Spleen (tissue), 13 donors: ENCODE data around the gene MANSC1. TPM values are rescaled to one million over a fixed set of nuclear protein-coding genes. Genes with fewer than 3 reads are reported as not detected.

ENCODE experiments used
- DNase-seq: peaks from one replicate; pipeline ENCODE4 v3.0.0-alpha.2; 2020
- H3K27ac ChIP-seq, 8 donors: fragments of 200-600 bp; sonication (generic) in 7 of 8; 1 replicate in 4 of 8; 2 replicates in 4 of 8; pipeline versions ENCODE4 v1.5.0 to v1.8.0; 2016 to 2021; ENCODE audit warnings: inconsistent platforms in 4 of 8, mild to moderate bottlenecking in 4 of 8, moderate library complexity in 1 of 8
- H3K27me3 ChIP-seq, 7 donors: fragments of 200-600 bp; sonication (generic) in 6 of 7; replicated peaks in 1 of 7; 1 replicate in 4 of 7; 2 replicates in 3 of 7; pipeline versions ENCODE4 v1.5.0 to v1.8.0; 2016 to 2021; ENCODE audit warnings: inconsistent platforms in 3 of 7, mild to moderate bottlenecking in 1 of 7
- H3K36me3 ChIP-seq, 6 donors: fragments of 200-600 bp; sonication (generic) in 5 of 6; 1 replicate in 4 of 6; 2 replicates in 2 of 6; pipeline versions ENCODE4 v1.5.0 to v1.8.0; 2016 to 2021; ENCODE audit warnings: inconsistent platforms in 2 of 6
- H3K4me1 ChIP-seq, 6 donors: fragments of 200-600 bp; sonication (generic) in 5 of 6; 1 replicate in 3 of 6; 2 replicates in 3 of 6; pipeline versions ENCODE4 v1.5.0 to v1.8.0; 2016 to 2021; ENCODE audit warnings: inconsistent platforms in 3 of 6
- H3K4me3 ChIP-seq, 8 donors: fragments of 200-600 bp; sonication (generic) in 7 of 8; 1 replicate in 4 of 8; 2 replicates in 4 of 8; pipeline versions ENCODE4 v1.5.0 to v1.8.0; 2016 to 2021; ENCODE audit warnings: inconsistent platforms in 4 of 8, mild to moderate bottlenecking in 4 of 8, moderate library complexity in 2 of 8
- H3K9me3 ChIP-seq, 8 donors: fragments of 200-600 bp; sonication (generic) in 7 of 8; 1 replicate in 4 of 8; 2 replicates in 4 of 8; pipeline versions ENCODE4 v1.5.0 to v1.8.0; 2016 to 2021; ENCODE audit warnings: inconsistent platforms in 4 of 8
- POLR2A ChIP-seq, 3 donors: fragments of 450-650 bp; IDR thresholded peaks; one replicate each; pipeline ENCODE4 v1.5.1; 2017; ENCODE audit warnings: antibody characterized with exemption in 3 of 3, mild to moderate bottlenecking in 1 of 3
- POLR2AphosphoS5 ChIP-seq, 3 donors: sonication (generic); formaldehyde crosslinking; IDR thresholded peaks; one replicate each; pipeline ENCODE4 v1.5.1; 2017; ENCODE audit warnings: antibody characterized with exemption in 3 of 3
- WGBS, 5 donors: extraction: QIAGEN DNeasy Blood & Tissue Kit in 3 of 5; methylation state at CpG; one replicate each; pipeline versions ENCODE4 v1.1.5 to v1.1.7; 2013 to 2018; 5-methylcytosine and 5-hydroxymethylcytosine counted together
- intact Hi-C: fragments of 100-400 bp; cut with DNase I; formaldehyde crosslinking; loops from one replicate; pipeline ENCODE4 v1.15.0; 2023; ENCODE audit warnings: low total_unique reads
- long read RNA-seq, 2 donors: transcript quantifications; one replicate each; lab custom pipeline, GENCODE V29; 2026
- polyA plus RNA-seq, 3 donors: library from polyadenylated mRNA; stranded (reverse); fragments of 200-250 nt; gene quantifications; one replicate each; pipeline ENCODE4 v1.2.1, GENCODE V29; 2013
- total RNA-seq, 7 donors: library from RNA; depleted of rRNA in 3 of 7; stranded (reverse); fragments of >200 nt in 3 of 7; fragmentation: NEBNext Ultra II Directional in 4 of 7; extraction: Animal tissue kit (Norgen Biotek cat#: 25700) in 4 of 7; gene quantifications; one replicate each; pipeline versions ENCODE4 v1.1.0 to v1.2.1, GENCODE V29; 2016 to 2021
- TF ChIP-seq, protein P1 (sequence below), 11 experiments: fragments of 200-600 bp in 7 of 11; fragments of 450-650 bp in 4 of 11; sonication (generic) in 4 of 11; IDR thresholded peaks in 8 of 11; conservative IDR thresholded peaks in 3 of 11; 1 replicate in 7 of 11; 2 replicates in 4 of 11; pipeline versions ENCODE4 v1.4.0 to v1.8.0; 2016 to 2021; ENCODE audit warnings: antibody characterized with exemption in 11 of 11, inconsistent platforms in 4 of 11, mild to moderate bottlenecking in 1 of 11
- donor health status: healthy with polysubstance abuse.
- donor health status: DM: no; HTN: no; CAD: no; lungs with moderate emphysema.
- donor health status: DM: no; HTN: no; CAD: no.
- donor health status: Bipolar disorder and iron deficiency.
- donor health status: healthy.
- donor health status: DM: no; HTN: no; CAD: no.
- donor health status: DM: yes; HTN: yes; CAD: no.

The MANSC1 gene
- total RNA-seq: 10 to 100 TPM in 6 of 7 donors, 1 to 10 TPM in 1; 9.6 to 25.7 (median 17.9) TPM
- 1 to 10 TPM; 1.8 to 5.9 (median 2.6) TPM for polyA plus RNA-seq
- long read RNA-seq, donor 1, full-length matches to known transcripts: 6 of 6 reads
- long read RNA-seq, donor 1, partial matches to known transcripts: 0 of 6 reads
- long read RNA-seq, donor 1, other reads (novel, unspliced or antisense): 0 of 6 reads
- long read RNA-seq, donor 2, full-length matches to known transcripts: 9 of 30 reads
- long read RNA-seq, donor 2, partial matches to known transcripts: 21 of 30 reads
- long read RNA-seq, donor 2, other reads (novel, unspliced or antisense): 0 of 30 reads

DNA sequence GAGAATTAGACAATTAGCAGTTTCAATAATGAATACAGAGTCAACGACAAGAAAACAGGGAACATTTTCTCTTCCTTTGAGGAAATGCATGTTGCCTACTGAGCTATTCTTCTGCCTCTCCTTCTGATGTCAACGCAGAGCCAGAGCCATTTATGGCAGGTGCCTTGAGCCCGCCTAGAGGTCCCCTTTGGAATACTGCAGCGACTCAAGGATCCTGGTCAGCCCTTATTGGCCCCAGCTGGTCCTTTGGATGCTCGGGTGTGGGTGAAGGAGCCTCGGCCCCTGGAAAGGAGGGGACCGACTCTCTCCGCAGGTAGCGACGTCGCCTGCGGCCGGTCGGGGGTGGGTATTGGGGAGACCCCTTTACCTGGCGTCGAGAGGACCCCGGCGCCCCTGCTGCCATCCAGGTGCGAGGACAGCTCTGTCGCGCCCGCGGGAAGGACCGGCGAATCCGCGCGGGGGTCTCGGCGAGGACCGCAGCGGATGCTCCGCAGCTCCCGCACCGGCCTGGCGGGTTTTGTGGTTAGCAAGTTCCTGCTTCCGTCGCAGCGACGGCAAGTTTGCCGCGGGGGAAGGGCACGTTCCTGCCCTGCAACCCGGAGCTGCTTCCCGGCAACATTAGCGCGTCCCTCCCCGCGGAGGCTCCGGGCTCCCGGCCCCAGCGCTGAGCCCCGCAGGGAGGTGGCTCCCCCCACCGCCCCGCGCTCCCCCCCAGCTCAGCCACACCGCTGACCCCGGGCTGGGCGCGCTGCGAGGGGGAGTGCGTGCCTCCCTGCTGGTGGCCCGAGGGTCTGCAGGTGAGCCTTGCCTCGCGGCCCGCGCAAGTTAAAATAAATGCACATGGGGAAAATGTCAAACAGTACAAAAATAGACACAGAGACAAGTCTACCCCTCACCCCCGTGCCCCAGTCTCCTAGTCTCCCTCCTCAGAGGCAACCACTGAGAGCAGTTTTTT is at the start of gene MANSC1:
Gene MANSC1 (minus strand): TSS at position 532 of the 955 bp plus-strand sequence. CDS start 6,928 bp downstream, outside the sequence.
- H3K27me3 ChIP-seq: no peaks in the 10 kb centered on the region
- TF ChIP-seq POLR2A (IDR thresholded peaks at IDR 0.05) (no peak), POLR2AphosphoS5 (IDR thresholded peaks at IDR 0.05) (peak; percentile 79 to 90 (median 86))
- TF ChIP-seq, protein P1, sequence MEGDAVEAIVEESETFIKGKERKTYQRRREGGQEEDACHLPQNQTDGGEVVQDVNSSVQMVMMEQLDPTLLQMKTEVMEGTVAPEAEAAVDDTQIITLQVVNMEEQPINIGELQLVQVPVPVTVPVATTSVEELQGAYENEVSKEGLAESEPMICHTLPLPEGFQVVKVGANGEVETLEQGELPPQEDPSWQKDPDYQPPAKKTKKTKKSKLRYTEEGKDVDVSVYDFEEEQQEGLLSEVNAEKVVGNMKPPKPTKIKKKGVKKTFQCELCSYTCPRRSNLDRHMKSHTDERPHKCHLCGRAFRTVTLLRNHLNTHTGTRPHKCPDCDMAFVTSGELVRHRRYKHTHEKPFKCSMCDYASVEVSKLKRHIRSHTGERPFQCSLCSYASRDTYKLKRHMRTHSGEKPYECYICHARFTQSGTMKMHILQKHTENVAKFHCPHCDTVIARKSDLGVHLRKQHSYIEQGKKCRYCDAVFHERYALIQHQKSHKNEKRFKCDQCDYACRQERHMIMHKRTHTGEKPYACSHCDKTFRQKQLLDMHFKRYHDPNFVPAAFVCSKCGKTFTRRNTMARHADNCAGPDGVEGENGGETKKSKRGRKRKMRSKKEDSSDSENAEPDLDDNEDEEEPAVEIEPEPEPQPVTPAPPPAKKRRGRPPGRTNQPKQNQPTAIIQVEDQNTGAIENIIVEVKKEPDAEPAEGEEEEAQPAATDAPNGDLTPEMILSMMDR (IDR thresholded peaks at IDR 0.05 in 8 of 11, conservative IDR thresholded peaks at IDR 0.05 in 3 of 11): peak in 9 of 11 experiments; percentile 31 to 56 (median 52)
- peak; percentile 95 for DNase-seq
- H3K4me3 ChIP-seq: peak within 1 kb of the TSS; percentile 58 to 78 (median 61)
- H3K27ac ChIP-seq: peak within 1 kb of the TSS; percentile 5 to 94 (median 86)
- WGBS, 5 donors: 1 to 7% (median 2%) methylated on average over 10 to 68 of the region's 68 CpGs
- no peaks in the 10 kb centered on the region for H3K9me3 ChIP-seq
- intact Hi-C loops: no loop called here
- peaks cover 0 to 52% (median 20%) of the 10 kb centered on the region in 6 donors for H3K4me1 ChIP-seq
- H3K36me3 ChIP-seq: no peaks in the 10 kb centered on the region

DNA sequence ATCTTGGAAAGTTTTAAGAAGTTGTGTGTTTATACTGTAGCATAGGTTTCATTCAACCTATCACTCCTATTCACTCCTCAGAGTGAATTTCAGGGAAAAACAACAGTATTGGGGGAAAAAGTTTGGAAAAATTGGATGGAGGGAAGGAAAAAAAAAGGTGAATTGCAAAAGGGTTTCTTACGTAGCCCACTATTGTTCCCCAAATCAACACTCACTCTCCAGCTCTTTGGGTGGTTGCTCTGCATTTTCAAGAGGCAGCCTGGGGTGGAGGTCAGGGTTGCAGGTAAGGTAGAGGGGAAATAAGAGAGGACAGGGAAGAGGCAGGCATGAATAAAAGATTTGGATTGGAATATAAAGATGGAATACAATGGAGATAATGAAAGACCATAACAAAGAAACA is 49.1 kb upstream of the MANSC1 start:
- DNase-seq: no peak
- H3K4me3 ChIP-seq: no peak overlapping the region
- 55 to 86% (median 71%) methylated on average over 1 of the region's 1 CpG for WGBS, 5 donors
- H3K9me3 ChIP-seq: no peaks in the 10 kb centered on the region
- intact Hi-C loops: no loop called here
- no peaks in the 10 kb centered on the region for H3K27me3 ChIP-seq
- H3K27ac ChIP-seq: peak overlapping the region in 5 of 8 donors; percentile 34 to 63 (median 38)
- peaks cover 0 to 5% (median 0%) of the 10 kb centered on the region in 6 donors for H3K36me3 ChIP-seq
- peaks cover 0 to 40% (median 12%) of the 10 kb centered on the region in 6 donors for H3K4me1 ChIP-seq
- TF ChIP-seq POLR2A (IDR thresholded peaks at IDR 0.05): no peak
- TF ChIP-seq, protein P1 (IDR thresholded peaks at IDR 0.05 in 8 of 11, conservative IDR thresholded peaks at IDR 0.05 in 3 of 11): no peak

- Histone ChIP-seq H3K4me1 (peaks cover 0 to 30% (median 5%) of the 10 kb centered on the region in 6 donors), H3K9me3 (no peaks in the 10 kb centered on the region), H3K4me3 (no peak overlapping the region), H3K27me3 (no peaks in the 10 kb centered on the region), H3K36me3 (peaks cover 0 to 5% (median 0%) of the 10 kb centered on the region in 6 donors), H3K27ac (peak overlapping the region in 6 of 8 donors; percentile 34 to 63 (median 40))
- DNase-seq: no peak
- 71 to 82% (median 76%) methylated on average over 7 of the region's 7 CpGs for WGBS, 5 donors
- intact Hi-C loops: no loop called here
- TF ChIP-seq, protein P1 (IDR thresholded peaks at IDR 0.05 in 8 of 11, conservative IDR thresholded peaks at IDR 0.05 in 3 of 11): no peak
- peak in 1 of 3 donors; percentile 68 for TF ChIP-seq POLR2AphosphoS5 (IDR thresholded peaks at IDR 0.05)
Measured at GRCh38 chr12:12398026-12398859, 48.2 kb upstream of the MANSC1 start.
